ENCODE measurements around the gene DIP2C.
A peak's percentile ranks its signal among the peaks of the same experiment; 100 is the strongest.
"Not testable (repeated sequence)": the region's sequence is repeated elsewhere in the genome, so short reads cannot be mapped to it uniquely, and the experiment has no call there.

DIP2C gene

DNA sequence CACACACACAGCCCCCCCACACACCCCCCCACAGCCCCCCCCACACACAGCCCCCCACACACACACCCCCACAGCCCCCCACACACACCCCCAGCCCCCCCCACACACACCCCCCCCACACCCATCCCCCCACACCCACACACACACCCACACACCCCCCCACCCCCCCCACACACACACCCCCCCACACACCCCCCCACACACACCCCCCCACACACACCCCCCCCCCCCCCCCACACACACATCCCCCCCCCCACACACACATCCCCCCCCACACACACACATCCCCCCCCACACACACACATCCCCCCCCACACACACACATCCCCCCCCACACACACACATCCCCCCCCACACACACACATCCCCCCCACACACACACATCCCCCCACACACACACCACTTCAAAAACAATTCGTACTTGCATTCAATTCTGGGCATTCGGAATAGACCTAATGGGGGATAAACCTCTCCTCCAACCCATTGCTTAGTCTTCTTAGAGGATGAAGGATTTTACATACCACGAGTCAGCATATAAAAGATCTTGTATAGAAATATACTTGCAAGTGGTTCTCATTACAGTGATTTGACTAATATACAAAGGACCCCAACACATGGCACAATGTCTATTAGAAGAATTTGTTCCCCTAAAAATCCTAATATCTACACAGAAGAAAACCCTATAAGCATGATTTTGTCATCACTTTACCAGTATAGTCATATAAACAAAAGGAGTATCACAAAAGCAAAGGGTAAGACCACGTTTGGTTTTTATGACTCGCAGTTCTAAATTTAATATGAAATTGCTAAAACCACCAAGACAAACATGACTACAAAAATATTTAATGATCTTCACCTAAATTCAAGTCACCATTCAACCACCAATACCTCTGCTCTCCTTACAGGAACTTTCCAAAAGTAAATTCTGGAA, 80.9 kb downstream of the DIP2C start:
- no peak for DNase-seq

DNA sequence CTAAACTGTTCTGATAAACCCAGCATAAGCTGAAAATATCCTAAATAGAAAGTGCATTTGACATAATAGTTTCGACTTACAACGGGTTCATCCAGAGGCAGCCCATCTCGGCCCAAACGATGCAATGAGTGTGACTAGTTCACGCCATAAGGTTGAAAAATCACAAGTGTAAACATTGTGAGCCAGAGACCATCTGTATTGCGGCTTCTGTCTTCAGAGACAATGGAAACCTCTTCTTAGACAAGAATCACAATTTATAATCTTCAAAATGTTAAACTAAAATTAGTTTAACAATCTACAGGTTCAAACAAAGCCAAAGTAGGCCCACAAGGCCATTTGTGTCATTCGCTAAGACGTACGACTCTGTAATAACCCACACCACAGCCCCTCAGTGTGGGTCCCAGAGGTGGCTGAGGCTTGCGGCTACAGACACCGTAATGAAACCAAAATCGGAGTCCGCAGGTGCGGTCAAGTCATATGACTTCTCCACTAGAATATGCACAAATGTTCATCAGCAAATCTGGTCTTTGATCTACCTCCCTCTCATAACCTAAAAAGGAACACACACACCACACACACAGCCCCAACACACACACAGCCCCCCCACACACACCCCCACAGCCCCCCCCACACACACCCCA, 81.8 kb downstream of the DIP2C start:
- no peak for DNase-seq

DNA sequence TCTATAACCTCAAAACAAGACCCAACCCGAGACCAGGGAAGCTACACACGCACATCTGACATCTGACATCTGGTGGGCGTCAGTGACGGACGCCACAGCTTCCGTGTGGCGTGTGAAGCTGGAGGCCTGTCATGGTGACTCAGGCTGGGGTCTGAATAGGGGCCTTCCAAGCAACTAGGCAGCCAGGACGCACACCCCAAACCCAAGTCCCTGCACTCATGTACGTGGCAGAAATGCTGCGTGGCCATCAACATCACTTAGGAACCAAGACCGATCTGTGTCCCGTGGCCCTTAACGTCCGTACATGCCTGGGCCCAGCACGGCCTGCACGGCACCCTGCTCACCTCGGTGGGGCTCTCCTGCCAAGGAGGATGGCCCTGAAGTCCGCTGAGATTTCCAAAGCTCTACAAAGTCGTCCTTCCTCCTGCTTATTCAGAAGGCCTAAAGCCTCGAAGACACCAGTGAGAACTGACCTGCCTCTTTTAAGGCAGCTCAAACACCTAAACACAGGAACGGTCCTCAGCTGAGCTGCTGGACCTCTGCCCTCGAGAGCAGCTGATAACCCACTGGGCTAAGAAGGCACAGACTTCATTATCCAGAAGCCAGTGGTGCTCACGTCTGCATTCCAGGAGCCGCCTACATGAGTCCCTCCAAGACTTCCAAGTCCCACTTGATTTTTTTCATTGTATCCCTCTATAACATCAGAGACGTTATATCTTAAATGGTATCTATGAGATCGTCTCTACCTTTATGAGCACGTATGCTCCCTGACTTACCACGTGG, 82.5 kb downstream of the DIP2C start:
- DNase-seq: no peak

DNA sequence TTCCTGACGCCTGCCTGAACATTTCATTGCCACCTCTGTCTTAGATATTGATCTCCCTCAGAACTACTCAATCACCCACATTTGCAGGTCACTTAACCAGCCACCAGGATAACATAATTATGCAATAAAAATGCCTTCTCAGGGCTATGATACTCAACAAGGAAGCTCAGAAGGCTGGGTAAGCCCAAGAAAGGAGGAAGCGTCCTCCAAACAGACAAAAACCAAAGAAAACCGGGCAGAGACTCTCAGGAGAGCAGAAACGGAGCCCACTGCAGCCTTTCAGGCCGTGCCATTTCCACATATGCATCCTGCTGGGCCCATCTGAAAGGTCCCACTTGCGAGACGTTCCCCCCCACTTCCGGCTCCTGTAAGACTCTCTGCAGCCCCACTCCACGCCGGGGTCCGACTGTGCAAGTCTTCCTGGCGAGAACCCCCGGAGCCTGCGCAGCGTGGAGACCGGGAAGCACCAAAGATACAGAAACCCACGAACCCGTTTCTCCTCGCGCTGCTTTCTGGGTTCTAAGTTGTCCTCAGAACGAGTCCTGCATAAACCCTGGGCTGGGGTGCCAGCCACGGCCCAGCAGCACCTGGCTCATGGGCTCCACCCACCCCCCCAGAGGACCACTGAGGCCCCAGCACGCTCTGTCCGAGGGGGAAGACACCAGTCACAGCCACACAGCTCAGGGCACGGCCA, 83.7 kb downstream of the DIP2C start:
- DNase-seq: peak in 3 of 4 experiments; percentile 25 to 37 (median 29)

DNA sequence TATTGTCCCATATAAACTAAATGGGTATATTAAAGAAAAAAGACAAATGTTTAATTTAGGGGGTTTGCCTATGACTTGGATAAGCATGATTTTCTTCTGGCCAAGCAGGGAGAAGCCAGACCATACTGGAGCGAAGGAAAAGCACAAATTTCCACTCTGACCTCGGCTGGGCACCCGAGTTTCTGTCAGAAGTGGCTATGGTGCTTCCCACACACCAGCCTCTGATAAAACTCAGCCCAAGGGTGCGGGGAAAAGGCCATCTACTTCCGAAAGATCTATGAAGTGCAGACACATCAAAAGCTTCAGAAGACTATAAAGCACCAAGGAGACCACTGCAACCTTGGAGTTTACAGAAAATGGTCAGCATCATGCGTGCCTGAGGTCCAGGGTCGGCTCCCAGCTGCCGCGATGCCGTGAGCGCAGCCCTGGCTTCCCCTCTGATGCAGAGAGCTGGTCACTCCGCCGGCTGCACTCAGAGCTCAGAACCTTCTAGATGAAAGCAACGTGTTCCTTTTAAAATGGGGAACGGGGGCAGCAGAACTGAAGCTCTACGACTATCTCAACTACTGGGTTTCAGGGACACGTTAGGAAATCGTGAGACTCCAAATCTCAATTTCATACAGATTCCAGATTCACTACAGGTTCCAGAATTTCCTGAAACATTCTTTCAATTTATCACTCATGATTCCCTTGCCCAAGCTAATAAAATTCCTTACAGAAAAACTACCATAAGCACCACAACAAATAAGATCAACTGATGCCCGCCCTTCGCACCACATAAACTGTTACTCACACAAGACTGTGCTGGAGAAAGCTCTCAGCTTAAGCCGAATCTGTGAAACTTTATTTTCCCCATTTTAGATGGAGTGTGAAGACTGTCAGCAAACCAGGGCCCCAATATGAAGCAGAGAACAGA, 84.5 kb downstream of the DIP2C start:
- DNase-seq: no peak

DNA sequence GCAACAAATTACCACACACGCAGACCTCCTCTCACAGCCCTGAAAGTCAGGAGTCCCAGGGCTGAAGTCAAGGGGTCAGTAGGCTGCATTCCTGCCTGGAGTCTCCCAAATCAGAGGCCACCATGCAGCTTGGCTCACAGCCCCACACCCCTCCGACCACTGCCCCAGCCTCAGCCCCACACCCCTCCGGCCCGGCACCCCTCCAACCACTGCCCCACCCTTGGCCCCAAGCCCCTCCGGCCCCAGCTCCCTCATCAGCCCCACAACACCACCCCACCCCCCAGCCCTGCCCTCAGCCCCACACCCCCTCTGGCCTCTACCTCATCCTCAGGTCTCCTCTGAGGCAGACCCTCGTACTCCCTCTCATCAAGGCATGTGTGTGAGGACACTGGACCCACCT, 85.7 kb downstream of the DIP2C start:
- no peak for DNase-seq

DNA sequence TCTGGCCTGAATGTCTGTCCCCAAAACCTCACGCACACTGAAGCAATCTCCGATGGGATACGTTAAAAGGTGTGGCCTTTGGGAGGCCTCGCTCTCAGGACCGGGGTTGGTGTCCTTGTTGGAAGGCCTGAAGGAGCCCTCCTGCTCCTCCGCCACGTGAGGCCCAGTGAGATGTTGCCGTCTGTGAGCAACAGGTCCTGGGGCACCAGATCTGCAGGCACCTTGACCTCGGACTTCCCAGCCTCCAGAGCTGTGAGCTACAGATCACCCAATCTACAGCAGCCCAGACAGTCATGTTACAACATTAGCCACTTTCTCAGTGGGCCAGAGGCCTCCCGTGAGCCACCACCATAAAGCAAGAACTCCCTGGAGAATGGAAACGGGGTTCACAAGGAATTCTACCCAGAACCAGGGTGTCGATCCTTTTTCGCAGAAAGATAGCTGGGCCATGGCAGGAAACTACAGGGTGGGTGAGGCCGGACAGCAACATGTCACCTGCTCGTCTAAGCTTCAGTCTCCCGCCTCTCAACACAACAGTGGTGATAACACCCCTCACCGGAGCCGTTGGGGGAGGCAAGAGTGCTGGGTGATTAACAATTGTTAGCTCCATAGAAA, 87.0 kb downstream of the DIP2C start:
- no peak for DNase-seq

DNA sequence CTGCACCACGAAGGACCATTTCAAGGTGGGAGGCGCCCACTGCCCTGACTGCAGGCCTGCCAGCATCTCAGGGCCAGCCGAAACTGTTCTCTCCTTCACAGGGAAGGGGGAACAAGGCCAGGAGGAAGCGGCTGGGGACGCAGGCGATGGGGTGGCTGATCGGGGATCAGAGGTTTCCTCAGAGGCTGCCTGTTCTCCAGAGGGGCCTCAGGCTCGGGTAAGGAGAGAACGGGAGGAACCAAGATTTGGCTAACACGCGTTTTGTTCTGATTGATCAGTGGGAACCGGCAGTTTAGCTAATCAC, 87.9 kb downstream of the DIP2C start:
- DNase-seq: peak in 2 of 4 experiments; percentile 10 to 13

DNA sequence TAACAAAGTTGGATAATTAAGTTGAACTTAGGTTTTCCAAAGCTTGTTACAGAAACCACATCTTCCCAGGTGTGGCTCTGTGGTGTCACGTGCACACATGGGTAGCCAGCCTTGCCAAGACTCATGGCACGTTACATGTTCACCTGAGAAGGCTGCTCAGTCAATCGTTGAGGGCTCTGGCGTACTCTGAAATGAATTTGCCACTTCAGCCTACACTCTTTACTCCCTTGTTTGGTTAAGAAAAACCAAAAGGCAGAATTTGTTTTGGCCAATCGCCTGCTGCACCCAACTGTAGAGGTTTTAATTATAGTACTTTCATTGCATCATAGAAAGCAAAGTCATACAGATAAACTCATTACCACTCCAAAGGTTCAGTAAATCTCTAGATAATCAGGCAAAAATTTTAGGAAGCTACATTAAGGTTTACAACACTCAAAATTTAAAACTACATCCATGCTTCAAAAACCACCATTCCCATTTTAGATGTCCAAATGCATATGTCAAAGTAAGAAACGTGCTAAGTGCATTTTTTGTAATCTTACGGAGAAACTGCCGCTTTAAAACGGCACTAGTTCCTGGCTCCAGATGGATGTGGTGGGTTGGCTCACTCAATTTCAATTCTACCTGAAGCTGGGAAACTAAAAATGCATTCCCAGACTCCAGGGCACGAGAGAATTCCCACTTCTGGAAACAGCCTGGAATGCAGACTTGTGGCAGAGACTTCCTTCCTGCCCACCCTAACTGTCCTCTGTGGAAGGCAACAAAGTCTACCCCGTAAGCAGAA, 88.4 kb downstream of the DIP2C start:
- DNase-seq: no peak

DNA sequence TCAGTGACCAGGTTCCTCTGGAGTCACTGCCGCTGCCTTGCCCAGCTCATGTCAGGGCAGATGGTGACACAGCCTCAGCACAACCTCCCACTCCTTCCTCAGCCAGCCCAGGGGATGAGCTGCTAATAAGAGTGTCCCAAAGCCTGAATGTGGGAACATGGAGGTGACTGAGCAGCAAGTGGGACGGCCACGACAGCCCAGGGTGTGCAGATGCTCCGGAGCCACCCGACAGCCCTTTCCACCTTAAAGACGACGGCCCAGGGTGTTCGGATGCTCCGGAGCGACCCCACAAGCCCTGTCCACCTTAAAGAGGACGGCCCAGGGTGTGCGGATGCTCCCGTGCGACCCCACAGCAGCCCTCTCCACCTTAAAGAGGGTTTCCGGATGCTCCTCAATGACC, 89.2 kb downstream of the DIP2C start:
- peak; percentile 41 to 79 (median 60) for DNase-seq

DNA sequence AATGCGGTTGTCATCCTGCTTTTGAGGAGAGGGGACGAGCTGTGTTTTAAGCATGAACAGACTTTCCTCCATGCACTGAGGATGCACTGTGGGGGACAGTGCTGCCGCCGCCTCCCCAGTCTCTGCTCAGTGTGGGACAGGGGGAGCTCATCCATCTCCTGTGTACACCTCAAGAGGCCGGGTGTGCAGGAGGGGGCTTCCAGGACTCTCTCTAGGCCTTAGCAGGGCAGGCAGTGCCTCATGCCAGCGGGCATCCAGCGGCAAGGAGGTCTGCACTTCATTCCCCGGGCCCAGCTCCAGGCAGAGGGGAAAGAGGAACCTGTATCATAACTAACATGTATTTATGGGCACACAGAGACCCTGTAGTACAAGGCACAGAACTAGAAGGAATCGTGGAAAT, 89.7 kb downstream of the DIP2C start:
- no peak for DNase-seq

DNA sequence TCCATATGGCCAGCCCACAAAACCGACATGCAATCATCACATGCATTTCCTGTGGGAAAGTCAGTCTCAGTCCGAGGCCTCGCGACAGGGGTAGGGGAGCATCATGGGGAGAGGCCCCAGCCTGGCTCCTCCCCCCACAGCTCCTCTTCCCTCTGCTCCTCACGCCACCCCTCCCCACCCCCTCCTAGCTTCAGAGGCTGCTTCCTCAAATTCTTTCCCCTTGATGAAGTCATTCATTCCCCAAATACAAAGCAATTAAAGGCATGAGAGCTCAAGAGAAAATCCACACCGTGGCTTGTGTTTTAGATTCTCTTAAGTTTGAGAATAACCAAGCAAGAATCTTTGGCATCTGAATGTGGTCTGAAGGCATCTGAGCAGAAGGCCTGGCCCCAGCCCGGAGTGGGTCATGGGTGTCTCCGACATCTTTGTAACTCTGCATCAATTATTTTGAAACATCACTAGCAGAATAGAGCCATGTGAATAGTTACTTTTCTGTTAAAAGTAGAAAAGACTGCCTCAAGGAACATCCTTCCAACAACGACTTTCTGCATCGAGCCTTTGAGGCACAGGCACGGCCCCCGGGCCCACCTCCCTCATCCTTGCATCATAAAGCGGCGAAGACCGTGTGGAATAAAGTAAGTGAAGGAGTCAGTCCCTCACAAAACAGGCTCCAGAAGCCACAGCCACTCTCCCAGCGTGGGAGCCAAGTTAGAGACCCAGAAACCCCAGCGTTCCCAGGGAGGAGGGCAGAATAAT, 90.9 kb downstream of the DIP2C start:
- peak; percentile 44 to 73 (median 54) for DNase-seq

DNA sequence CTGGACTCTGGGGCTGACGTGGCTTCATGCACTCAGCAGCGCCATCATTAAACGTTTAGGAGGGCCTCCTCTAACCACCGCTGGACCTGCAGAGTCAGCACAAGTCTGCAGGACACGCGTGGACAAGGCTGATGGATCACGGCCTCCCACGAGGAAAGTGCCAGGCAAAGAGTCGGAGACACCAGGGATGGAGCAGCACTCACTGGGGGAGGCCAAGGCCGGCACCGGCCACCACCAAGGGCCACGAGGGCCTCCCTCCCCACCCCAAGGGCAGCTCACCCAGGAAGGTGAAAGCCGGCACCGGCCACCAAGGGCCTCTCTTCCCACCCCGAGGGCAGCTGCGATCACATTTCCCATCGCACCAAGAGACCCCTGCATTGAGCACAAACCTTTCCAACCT, 91.5 kb downstream of the DIP2C start:
- DNase-seq: no peak

DNA sequence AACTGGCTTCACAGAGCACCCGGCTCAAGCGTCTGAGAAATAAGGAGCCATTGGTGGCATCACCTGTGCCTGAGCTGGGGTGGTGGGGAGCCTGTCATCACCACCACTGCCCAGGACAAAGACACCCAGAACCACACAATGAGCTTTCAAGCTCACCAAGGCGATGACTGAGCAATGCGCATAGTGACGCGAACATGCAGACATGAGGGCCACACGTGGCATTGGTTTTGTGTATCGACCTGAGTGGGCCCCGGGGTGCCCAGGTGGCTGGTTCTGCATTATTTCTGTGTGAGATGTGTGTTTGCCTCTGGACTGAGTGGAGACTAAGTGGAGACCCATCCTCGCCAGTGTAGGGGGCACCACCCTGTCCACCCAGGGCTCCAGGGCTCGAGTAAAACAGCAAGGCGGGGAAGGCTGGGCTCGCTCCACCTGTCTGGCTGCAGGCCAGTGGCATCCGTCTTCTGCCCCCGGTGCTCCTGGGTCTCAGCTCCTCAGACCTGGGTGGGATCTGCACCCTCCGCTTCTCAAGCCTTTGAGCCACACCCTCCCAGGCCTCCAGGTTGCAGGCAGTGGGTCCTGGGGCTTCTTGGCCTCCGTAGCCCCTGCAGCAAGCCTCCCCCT, 92.6 kb downstream of the DIP2C start:
- DNase-seq: no peak

DNA sequence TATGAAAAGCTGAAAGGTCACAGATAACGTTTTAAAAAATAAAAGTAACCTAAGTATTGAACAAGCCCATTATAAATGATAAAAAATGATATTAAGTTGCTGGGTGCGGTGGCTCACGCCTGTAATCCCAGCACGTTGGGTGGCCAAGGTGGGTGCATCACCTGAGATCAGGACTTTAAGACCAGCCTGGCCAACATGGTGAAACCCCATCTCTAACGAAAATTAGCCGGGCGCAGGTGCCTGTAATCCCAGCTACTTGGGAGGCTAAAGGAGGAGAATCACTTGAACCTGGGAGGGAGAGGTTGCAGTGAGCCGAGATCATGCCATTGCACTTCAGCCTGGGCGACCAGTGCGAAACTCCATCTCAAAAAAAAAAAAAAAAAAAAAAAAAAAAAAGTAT, 93.3 kb downstream of the DIP2C start:
- DNase-seq: not testable (repeated sequence)

DNA sequence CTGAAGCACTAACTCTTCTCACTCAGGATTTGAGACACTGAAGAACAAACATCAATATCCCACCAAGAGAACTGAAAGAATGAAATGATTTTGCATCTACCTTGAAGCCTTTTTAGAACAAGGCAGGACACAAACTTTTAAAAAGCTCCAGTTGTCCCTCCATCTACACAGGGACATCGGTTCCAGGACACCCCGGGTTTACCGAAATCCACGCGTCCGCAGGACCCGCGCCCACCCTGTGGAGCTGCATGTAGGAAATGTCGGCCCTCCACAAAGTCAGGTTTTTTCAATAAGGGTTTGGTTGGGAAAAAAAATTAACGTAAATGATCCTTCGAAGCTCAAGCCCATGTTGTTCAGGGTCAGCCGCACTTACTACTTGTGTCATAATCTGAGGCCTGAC, 94.0 kb downstream of the DIP2C start:
- DNase-seq: no peak

DNA sequence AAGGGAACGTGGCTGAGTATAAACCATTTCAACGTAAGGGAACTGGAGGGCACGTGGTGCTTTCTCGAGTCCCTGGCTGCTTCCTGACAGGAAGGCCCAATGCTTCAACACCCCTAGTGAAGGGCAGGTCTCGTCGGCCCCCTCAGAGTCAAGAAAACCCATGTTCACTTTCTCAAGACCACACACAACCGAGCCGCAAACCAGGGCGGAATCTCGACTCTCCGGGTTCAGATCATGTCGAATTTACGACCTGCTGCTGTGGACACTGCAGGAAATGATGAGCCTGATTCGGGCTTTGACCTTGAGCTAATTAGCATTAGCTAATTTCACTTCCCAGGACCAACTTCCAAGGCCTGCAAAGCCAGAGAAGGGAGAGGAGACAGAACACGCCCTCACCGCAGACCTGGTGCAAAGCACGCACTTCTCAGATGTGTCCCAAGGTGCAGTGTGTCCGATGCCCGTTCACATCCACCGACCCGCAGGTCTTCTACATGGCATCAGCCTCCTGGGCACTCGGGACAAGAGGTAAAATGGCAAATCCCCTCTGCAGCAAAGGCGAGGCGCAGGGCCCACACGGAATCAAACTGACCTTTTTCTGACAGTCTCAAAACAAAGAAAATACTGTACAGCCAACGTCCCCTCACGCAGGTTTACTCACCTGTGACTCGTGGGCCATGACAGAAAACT, 94.7 kb downstream of the DIP2C start:
- no peak for DNase-seq

DNA sequence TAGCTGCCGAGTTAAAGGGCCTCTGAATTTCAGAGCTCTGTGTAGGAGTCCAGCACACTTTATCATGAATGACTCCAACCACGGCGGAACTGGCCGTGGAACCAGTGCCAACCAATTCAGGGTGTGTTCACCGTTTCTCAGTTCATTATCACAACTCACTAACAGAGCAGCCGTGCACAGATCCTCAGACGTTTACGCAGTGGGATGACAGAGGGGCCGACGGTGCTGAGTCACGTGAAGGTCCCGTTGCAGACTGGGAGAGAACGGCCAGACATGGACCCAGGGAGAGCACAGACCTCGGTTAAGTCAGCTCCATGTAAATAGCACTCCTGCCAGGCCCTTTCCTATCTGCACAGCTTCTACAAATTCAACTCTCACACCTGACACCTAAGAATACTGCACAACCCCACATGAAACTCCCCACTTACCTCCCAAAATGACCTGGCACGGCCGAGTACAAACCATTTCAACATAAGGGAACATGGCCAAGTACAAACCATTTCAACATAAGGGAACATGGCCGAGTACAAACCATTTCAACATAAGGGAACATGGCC, 95.5 kb downstream of the DIP2C start:
- DNase-seq: no peak

All from suppressor macrophage (primary cell).